Ishikawa (cell line): Measurements from ENCODE around the gene KCNE3.

Experiments
- CEBPB ChIP-seq: IDR thresholded peaks from 2 replicates; pipeline ENCODE4 v1.6.1; 2012
- CREB1 ChIP-seq: IDR thresholded peaks from 2 replicates; pipeline ENCODE4 v1.6.1; 2012; ENCODE audit warnings: low read depth
- EGR1 ChIP-seq: IDR thresholded peaks from 2 replicates; pipeline ENCODE4 v1.6.1; 2012
- EP300 ChIP-seq: IDR thresholded peaks from 2 replicates; pipeline ENCODE4 v1.6.1; 2012; ENCODE audit warnings: borderline replicate concordance
- FOXM1 ChIP-seq: IDR thresholded peaks from 2 replicates; pipeline ENCODE4 v1.6.1; 2012; ENCODE audit warnings: low read depth, borderline replicate concordance
- NFIC ChIP-seq: IDR thresholded peaks from 2 replicates; pipeline ENCODE4 v1.6.1; 2012
- RAD21 ChIP-seq: IDR thresholded peaks from 2 replicates; pipeline ENCODE4 v1.6.1; 2012; ENCODE audit warnings: low read depth
- TAF1 ChIP-seq: IDR thresholded peaks from 2 replicates; pipeline ENCODE4 v1.6.1; 2012; ENCODE audit warnings: low read depth, mild to moderate bottlenecking
- TCF12 ChIP-seq: IDR thresholded peaks from 2 replicates; pipeline ENCODE4 v1.6.1; 2012; ENCODE audit warnings: low read depth
- TEAD4 ChIP-seq: IDR thresholded peaks from 2 replicates; pipeline ENCODE4 v1.6.1; 2012
- YY1 ChIP-seq: IDR thresholded peaks from 2 replicates; pipeline ENCODE4 v1.6.1; 2012; ENCODE audit warnings: low read depth
- ZBTB7A ChIP-seq: IDR thresholded peaks from 2 replicates; pipeline ENCODE4 v1.6.1; 2012; ENCODE audit warnings: low read depth
- TF ChIP-seq, protein P1 (sequence below): IDR thresholded peaks from 2 replicates; pipeline ENCODE4 v1.6.1; 2012
- TF ChIP-seq, protein P2 (sequence below): IDR thresholded peaks from 2 replicates; pipeline ENCODE4 v1.6.1; 2012
- TF ChIP-seq, protein P3 (sequence below): IDR thresholded peaks from 2 replicates; pipeline ENCODE4 v1.6.1; 2012; ENCODE audit warnings: low read depth, mild to moderate bottlenecking

KCNE3 gene

DNA sequence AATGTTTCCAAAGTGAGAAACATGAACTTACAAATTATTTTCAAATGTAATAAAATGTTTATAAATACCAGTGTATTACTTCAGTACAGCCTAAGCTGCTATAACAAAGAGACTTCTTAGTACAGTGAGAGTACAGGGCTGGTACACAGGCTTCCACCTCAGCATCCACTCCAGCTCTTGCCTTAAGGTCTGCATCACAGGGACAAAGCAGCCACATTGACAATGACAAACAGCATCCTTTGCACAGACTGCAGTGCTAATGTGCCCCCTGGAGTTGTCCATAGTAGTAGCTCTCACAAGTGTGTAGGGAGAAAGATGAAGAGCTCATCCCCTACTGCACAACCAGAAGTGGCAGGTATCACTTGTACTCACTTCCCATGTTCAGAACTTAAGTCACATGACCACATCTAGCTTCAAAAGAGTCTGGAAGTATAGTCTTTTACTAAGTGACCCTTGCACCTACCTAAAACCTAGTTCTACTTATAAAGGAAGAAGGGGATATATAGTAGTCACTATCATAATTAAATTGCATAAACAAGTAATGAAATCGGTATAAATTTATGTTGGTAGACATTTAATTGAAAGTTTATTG lies 36.8 kb upstream of the KCNE3 start:
- TF ChIP-seq FOXM1 (no peak), NFIC (no peak), ZBTB7A (no peak), EP300 (no peak), RAD21 (no peak), EGR1 (no peak), TAF1 (no peak), YY1 (no peak), TEAD4 (no peak)
- TF ChIP-seq, protein P1, sequence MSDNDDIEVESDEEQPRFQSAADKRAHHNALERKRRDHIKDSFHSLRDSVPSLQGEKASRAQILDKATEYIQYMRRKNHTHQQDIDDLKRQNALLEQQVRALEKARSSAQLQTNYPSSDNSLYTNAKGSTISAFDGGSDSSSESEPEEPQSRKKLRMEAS: no peak
- TF ChIP-seq, protein P2, sequence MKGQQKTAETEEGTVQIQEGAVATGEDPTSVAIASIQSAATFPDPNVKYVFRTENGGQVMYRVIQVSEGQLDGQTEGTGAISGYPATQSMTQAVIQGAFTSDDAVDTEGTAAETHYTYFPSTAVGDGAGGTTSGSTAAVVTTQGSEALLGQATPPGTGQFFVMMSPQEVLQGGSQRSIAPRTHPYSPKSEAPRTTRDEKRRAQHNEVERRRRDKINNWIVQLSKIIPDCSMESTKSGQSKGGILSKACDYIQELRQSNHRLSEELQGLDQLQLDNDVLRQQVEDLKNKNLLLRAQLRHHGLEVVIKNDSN: no peak

DNA sequence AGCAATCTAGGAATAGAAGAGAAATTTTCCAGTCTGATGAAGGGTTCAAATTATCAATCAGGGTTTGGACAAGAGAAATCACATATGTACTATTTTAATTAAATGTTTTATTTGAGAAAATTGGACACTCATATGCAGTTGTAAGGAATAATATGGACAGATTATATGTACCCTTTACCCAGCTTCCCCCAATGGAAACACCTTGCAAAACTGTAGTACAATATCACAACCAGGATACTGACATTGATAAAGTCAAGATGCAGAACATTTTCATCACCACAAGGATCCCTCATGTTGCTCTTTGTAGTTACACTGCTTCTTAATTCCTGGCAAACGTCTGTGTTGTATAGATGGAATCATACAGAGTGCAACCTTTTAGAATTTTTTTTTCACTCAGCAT lies 27.6 kb upstream of the KCNE3 start:
- TF ChIP-seq CREB1 (no peak), FOXM1 (no peak), TCF12 (no peak), ZBTB7A (no peak), NFIC (no peak), EP300 (no peak), CEBPB (no peak), EGR1 (no peak), RAD21 (no peak), YY1 (no peak), TAF1 (no peak), TEAD4 (no peak)
- TF ChIP-seq, protein P2: no peak
- TF ChIP-seq, protein P1: no peak
- TF ChIP-seq, protein P3, sequence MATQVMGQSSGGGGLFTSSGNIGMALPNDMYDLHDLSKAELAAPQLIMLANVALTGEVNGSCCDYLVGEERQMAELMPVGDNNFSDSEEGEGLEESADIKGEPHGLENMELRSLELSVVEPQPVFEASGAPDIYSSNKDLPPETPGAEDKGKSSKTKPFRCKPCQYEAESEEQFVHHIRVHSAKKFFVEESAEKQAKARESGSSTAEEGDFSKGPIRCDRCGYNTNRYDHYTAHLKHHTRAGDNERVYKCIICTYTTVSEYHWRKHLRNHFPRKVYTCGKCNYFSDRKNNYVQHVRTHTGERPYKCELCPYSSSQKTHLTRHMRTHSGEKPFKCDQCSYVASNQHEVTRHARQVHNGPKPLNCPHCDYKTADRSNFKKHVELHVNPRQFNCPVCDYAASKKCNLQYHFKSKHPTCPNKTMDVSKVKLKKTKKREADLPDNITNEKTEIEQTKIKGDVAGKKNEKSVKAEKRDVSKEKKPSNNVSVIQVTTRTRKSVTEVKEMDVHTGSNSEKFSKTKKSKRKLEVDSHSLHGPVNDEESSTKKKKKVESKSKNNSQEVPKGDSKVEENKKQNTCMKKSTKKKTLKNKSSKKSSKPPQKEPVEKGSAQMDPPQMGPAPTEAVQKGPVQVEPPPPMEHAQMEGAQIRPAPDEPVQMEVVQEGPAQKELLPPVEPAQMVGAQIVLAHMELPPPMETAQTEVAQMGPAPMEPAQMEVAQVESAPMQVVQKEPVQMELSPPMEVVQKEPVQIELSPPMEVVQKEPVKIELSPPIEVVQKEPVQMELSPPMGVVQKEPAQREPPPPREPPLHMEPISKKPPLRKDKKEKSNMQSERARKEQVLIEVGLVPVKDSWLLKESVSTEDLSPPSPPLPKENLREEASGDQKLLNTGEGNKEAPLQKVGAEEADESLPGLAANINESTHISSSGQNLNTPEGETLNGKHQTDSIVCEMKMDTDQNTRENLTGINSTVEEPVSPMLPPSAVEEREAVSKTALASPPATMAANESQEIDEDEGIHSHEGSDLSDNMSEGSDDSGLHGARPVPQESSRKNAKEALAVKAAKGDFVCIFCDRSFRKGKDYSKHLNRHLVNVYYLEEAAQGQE: no peak

DNA sequence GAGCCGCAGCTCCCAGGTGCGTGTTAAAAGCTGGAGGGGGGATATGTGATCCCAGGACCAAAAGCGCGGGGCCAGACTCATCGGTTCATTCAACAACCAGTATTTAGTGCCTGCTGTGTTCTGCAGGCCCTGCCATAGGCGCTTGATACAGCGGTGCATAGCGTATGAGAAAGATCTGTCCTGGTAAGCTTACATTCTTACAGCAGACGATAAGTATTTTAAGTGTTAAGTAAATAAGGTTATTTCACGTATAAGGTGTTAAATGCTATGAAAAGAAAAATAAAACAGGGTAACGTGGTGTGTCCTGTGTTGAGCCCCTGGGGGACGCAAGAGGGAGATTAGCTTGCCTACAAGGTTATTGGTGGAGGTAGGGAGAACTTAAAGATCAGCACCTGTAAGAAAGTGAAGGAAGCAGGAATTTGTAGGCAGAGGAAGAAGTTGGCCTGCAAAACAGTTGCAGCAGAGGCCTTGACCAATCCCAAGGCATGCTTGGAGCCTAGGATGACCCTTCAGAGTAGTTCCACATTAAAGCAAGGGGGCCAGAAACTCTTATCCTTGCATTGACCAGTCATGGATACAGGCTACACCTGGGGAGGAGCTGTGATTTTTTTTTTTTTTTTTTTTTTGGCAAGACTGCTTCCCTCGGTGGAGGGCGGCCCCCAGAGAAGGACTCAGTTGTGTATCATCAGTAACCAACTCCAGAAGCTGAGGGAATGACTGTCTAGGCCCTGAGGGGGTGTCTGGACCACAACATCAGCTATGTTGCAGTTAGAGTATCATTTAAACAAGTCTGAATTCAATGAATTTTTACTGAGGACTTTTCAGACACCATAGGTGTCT lies 26.7 kb upstream of the KCNE3 start:
- TF ChIP-seq, protein P1: no peak; the same call in 1 of the 2 replicates
- TF ChIP-seq TAF1 (no peak; the same call in 1 of the 2 replicates), CEBPB (no peak), EGR1 (no peak), TCF12 (0 out of 2 replicates have a peak, but pooled peaks have one; percentile 12), YY1 (no peak)
- TF ChIP-seq, protein P3: no peak

DNA sequence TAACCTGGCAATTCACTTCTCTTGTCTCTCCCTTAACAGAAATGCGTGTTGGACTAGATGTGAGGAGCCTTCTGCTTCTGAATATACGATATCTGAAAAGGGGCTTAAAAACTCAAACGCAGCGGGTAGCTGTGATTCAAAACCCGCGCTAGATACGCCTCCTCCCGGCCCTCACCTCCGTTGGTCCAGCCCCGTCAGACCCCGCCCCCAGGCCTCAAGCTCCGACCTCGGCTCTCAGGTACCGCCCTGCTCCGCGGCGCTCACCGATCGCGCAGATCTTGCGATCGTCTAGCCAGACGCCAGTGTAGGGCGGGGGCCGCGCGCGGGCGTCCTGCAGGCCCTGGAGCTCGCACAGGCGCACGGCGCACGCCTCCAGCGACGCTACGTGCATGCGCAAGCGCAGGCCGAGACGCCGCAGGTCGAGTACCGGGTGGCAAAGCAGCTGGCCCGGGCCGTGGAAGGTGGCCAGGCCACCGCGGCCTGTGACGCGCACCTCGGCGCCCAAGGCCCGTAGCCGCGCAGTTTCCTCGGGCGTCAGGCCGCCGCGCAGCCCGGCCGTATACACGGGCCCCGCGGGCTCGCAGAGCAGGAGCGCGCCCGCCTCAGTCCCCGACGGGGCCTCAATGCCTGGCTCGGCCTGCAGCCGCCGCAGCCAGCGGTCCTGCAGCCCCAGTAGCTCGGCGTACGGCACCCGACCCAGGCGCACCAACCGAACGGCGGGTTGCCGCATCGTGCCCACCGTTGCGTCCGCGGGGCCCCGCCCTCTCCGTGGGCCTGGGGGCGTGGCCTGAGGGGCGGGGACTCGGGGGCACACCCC lies 25.8 kb upstream of the KCNE3 start, which contains the start of gene LIPT2:
TSS of gene LIPT2 (minus strand) at position 751 of the 817 bp plus-strand sequence. CDS start at position 730, 21 bp downstream.
- TF ChIP-seq CREB1: no peak; the same call in 1 of the 2 replicates
- peak; percentile 62 for TF ChIP-seq EP300
- no peak for TF ChIP-seq YY1
- TF ChIP-seq CEBPB: peak; percentile 22; the same call in 1 of the 2 replicates
- peak; percentile 37; the same call in 1 of the 2 replicates for TF ChIP-seq TCF12
- peak; percentile 71; the same call in 1 of the 2 replicates for TF ChIP-seq TAF1
- no peak for TF ChIP-seq RAD21
- peak; percentile 75 for TF ChIP-seq ZBTB7A
- TF ChIP-seq, protein P2: no peak; the same call in 1 of the 2 replicates
- TF ChIP-seq NFIC: no peak
- TF ChIP-seq, protein P1: peak; percentile 73
- no peak; the same call in 1 of the 2 replicates for TF ChIP-seq TEAD4
- TF ChIP-seq, protein P3: peak; percentile 40; the same call in 1 of the 2 replicates
- peak; percentile 5; the same call in 1 of the 2 replicates for TF ChIP-seq EGR1
- peak; percentile 63; the same call in 1 of the 2 replicates for TF ChIP-seq FOXM1
